ENCODE results near the gene MAPK13. TPM values are rescaled to one million over a fixed set of nuclear protein-coding genes. Genes with fewer than 3 reads are reported as not detected.

The MAPK13 gene
- total RNA-seq, 4 donors from 2014 or later = 0.26 to 10.9 (median 3.0) TPM

DNA sequence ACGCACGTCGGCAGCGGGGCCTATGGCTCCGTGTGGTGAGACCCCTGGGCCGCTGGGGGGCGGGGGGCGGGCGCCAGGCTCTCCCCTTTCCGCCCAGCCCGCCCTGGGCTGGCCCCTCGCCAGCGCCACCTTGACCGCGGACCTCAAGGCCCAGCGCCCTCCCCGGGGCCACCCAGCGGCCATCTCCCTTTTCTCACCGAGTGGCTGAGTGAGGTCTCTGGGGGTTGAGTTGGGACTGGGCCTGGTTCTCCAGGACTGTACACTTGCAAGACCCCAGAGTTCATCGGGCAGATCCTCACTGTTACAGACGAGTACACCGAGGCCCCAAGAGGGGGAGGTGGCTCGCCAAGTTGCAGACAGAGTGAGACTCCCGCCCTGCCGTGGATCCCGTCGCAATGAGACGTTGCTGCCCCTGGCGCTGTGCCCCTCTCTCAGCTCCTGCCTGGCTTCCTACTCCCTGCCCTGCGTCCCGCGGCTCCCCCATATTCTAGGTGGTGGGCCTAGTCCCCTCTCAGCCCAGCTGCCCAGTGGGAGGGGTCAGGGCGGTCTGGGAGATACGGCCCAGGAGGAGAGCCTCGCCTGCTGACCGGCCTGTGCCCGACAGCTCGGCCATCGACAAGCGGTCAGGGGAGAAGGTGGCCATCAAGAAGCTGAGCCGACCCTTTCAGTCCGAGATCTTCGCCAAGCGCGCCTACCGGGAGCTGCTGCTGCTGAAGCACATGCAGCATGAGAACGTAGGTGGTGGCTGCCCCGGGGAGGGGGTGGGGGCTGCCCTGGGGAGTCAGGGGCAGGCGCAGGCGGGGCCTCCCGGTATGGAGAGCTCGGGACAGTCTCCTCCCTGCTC, 576 bp downstream of the MAPK13 start:
- H3K36me3 ChIP-seq = no peaks in the 10 kb centered on the region
- intact Hi-C loops (cut with DNase I; ENCODE audit: low total_unique reads) = no loop called here
- no peak overlapping the region for H3K27ac ChIP-seq
- DNase-seq = no peak
- peak overlapping the region in 1 of 2 donors; percentile 39 for H3K4me3 ChIP-seq
- no peak for TF ChIP-seq POLR2A (IDR thresholded peaks at IDR 0.05)
- TF ChIP-seq, protein P1, sequence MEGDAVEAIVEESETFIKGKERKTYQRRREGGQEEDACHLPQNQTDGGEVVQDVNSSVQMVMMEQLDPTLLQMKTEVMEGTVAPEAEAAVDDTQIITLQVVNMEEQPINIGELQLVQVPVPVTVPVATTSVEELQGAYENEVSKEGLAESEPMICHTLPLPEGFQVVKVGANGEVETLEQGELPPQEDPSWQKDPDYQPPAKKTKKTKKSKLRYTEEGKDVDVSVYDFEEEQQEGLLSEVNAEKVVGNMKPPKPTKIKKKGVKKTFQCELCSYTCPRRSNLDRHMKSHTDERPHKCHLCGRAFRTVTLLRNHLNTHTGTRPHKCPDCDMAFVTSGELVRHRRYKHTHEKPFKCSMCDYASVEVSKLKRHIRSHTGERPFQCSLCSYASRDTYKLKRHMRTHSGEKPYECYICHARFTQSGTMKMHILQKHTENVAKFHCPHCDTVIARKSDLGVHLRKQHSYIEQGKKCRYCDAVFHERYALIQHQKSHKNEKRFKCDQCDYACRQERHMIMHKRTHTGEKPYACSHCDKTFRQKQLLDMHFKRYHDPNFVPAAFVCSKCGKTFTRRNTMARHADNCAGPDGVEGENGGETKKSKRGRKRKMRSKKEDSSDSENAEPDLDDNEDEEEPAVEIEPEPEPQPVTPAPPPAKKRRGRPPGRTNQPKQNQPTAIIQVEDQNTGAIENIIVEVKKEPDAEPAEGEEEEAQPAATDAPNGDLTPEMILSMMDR (IDR thresholded peaks at IDR 0.05) = no peak
- H3K27me3 ChIP-seq = peaks cover 3 to 7% of the 10 kb centered on the region in 2 donors
- H3K9me3 ChIP-seq = no peaks in the 10 kb centered on the region
- H3K4me1 ChIP-seq = peaks cover 0 to 15% of the 10 kb centered on the region in 2 donors

DNA sequence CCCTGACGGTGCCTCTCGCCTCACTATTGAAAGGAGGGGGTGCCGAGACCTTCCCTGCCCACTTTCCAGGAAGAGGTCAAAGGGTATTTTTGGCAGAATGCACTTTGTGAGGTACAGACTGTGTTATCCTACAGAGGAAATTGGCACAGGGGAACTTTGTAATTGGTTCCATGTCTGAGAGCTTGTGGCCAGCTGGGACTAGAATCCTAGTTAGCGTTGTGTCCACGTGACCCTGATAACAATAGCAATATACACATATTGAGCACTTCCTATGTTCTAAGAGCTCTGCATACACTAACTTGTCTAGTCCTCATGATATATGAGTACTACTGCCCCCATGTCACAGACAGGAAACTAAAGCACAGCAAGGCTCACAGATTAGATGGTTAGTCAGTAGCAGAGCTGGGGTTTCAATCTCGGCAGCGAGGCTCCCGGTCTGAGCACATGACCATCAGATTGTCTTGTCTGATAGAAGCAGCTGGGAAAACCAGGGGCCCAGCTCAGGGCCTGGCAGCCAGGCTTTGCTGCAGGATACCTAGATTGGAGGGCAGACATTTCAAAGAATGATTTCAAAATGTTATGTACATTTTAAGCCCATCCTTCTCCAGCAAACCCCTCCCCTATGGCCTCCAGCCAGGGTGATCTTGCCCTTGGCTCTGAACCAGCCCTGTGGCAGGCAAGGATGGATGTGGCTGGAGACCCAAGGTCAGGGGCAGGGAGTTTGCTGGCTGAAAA, 1.4 kb downstream of the MAPK13 start:
- H3K36me3 ChIP-seq = no peaks in the 10 kb centered on the region
- no peak overlapping the region for H3K4me3 ChIP-seq
- no peaks in the 10 kb centered on the region for H3K9me3 ChIP-seq
- peak; percentile 40 to 54 for DNase-seq
- peaks cover 3 to 7% of the 10 kb centered on the region in 2 donors for H3K27me3 ChIP-seq
- intact Hi-C loops (cut with DNase I; ENCODE audit: low total_unique reads) = no loop called here
- H3K4me1 ChIP-seq = peaks cover 0 to 15% of the 10 kb centered on the region in 2 donors
- no peak overlapping the region for H3K27ac ChIP-seq
- no peak for TF ChIP-seq POLR2A (IDR thresholded peaks at IDR 0.05)

DNA sequence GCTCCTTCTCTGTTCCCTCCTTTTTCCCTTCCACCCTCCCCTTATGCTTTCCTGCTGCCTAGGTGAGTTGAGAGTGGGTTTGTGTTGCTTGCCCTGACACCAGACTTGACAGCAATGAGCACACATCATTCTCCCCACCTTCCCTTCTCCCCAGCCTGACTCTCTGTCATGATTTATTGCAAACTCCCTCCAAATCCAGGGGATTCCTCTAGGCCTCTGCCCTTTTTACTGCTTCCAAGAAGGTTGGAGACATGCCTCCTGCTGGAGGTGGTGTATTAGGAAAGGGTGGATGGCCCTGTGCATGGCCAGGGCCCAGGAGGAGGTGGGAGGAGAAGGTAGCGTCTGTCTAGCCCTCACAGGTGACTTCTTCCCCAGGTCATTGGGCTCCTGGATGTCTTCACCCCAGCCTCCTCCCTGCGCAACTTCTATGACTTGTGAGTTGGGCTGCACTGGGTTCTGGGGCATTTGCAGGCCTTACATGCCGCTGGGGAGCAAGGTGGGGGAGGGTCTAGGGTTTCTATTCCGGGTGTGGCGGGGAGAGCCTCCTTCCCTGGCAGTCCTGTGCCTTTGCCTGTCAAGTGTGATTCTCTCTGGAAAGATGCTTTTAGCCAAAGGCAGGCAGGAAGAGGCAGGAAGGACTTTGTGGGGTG, 2.1 kb downstream of the MAPK13 start:
- DNase-seq = no peak
- TF ChIP-seq POLR2A (IDR thresholded peaks at IDR 0.05) = no peak
- TF ChIP-seq, protein P1 (IDR thresholded peaks at IDR 0.05) = no peak
- Histone ChIP-seq H3K9me3 (no peaks in the 10 kb centered on the region), H3K27me3 (peaks cover 3 to 7% of the 10 kb centered on the region in 2 donors), H3K4me1 (peaks cover 0 to 15% of the 10 kb centered on the region in 2 donors), H3K4me3 (no peak overlapping the region), H3K27ac (no peak overlapping the region), H3K36me3 (no peaks in the 10 kb centered on the region)
- intact Hi-C loops (cut with DNase I; ENCODE audit: low total_unique reads) = no loop called here

DNA sequence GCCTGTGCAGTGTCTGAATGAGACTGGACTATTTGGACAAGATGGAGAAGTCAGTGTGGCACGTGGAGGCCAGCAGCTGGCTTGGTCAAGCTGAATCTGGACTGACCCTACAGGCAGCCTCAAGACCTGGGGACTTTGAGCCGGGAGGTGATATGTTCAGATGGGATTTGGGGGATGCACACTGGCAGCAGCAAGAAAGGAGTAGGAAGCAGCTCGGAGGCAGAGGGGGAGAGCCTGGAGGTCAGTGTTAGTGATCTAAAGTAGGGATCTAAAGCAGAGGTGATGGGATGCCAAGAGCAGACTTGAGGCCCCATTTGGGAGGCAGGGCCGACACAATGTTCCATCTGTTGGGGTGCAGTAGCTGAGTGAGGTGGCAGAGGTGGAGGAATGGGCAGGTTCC, 2.8 kb downstream of the MAPK13 start:
- H3K4me3 ChIP-seq = no peak overlapping the region
- peaks cover 0 to 15% of the 10 kb centered on the region in 2 donors for H3K4me1 ChIP-seq
- peaks cover 3 to 7% of the 10 kb centered on the region in 2 donors for H3K27me3 ChIP-seq
- no peaks in the 10 kb centered on the region for H3K36me3 ChIP-seq
- intact Hi-C loops (cut with DNase I; ENCODE audit: low total_unique reads) = no loop called here
- no peak for DNase-seq
- H3K9me3 ChIP-seq = no peaks in the 10 kb centered on the region
- no peak overlapping the region for H3K27ac ChIP-seq
- TF ChIP-seq, protein P1 (IDR thresholded peaks at IDR 0.05) = no peak
- no peak for TF ChIP-seq POLR2A (IDR thresholded peaks at IDR 0.05)

DNA sequence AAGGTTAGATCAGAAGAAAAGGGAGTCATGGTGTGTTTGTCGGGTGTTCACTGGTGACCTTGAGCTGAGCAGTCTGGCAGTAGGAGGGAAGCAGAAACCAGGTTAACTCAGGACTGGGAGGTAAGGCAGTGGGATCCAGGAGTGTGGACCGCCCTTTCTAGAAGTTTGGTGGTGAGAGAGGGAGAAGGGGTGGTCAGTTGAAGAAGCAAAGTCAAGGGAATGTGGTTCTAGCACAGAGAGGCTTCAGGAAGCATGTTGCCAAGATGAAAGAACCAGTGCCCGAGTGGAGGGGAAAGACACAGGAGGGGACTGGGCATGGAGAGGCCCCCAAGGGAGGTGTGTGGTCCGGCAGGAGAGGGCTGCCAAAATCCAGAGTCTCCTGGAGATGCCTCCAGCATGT, 3.6 kb downstream of the MAPK13 start:
- Histone ChIP-seq H3K36me3 (no peaks in the 10 kb centered on the region), H3K9me3 (no peaks in the 10 kb centered on the region), H3K4me1 (peaks cover 0 to 15% of the 10 kb centered on the region in 2 donors), H3K27me3 (peaks cover 3 to 7% of the 10 kb centered on the region in 2 donors), H3K27ac (no peak overlapping the region), H3K4me3 (no peak overlapping the region)
- intact Hi-C loops (cut with DNase I; ENCODE audit: low total_unique reads) = no loop called here
- no peak for TF ChIP-seq POLR2A (IDR thresholded peaks at IDR 0.05)
- TF ChIP-seq, protein P1 (IDR thresholded peaks at IDR 0.05) = no peak
- no peak for DNase-seq

Data from uterus (tissue), 4 donors.